Bronchial epithelial cell (primary cell): ENCODE results near the gene KCTD8. TPM values are rescaled to one million over a fixed set of nuclear protein-coding genes. Genes with fewer than 3 reads are reported as not detected.

ENCODE experiments used
- DNase-seq: peaks from one replicate; pipeline ENCODE4 v3.0.0-alpha.2; 2010; ENCODE audit warnings: low read depth
- FAIRE-seq: peaks from 2 replicates; lab custom pipeline; 2011; peaks lifted over from hg19 to GRCh38; lab: Jason Lieb, UNC
- H3K27me3 ChIP-seq: 2 replicates; pipeline ENCODE4 v1.5.1; 2011; ENCODE audit warnings: low read length; ENCODE audit not compliant: control insufficient read depth, insufficient read depth
- H3K36me3 ChIP-seq: 2 replicates; pipeline ENCODE4 v1.5.1; 2011; ENCODE audit warnings: low read length; ENCODE audit not compliant: control insufficient read depth, insufficient read depth
- H3K4me3 ChIP-seq: 2 replicates; pipeline ENCODE4 v1.5.1; 2011; ENCODE audit warnings: mild to moderate bottlenecking, low read depth, low read length, control low read depth
- total RNA-seq: library from RNA; depleted of rRNA; stranded (reverse); fragments of >200 nt; gene quantifications from 2 replicates; pipeline ENCODE4 v1.2.1, GENCODE V29; 2014
- TF ChIP-seq, protein P1 (sequence below): IDR thresholded peaks from 2 replicates; pipeline ENCODE4 v1.5.1; 2011; ENCODE audit warnings: mild to moderate bottlenecking, moderate library complexity, low read length, control low read depth, inconsistent platforms; ENCODE audit not compliant: insufficient read depth, severe bottlenecking

KCTD8 gene
- total RNA-seq, 1 donor from 2014 or later, result under 0.01 TPM

DNA sequence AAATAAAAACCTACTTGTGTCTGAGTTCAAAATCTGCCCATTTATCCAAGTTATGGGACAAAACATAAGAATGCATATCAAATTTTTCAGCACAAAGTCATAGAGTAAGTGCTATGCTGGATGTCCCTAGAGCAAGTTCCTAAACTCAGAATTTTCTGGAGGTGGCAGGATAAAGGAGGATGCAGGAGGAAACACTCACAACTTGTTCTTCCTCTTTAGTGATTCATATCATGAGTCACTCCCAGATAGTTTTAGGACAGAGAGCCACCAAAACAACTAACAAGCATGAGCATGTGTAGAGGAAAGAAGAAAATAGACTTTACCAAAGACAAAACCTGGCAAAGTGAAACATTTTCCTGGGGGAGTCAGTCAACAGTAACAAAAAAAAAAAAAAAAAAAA, 302.7 kb downstream of the KCTD8 start:
- no peaks in the 10 kb centered on the region for H3K27me3 ChIP-seq
- DNase-seq (peak; percentile 90), FAIRE-seq (no peak)
- no peaks in the 10 kb centered on the region for H3K36me3 ChIP-seq
- TF ChIP-seq, protein P1, sequence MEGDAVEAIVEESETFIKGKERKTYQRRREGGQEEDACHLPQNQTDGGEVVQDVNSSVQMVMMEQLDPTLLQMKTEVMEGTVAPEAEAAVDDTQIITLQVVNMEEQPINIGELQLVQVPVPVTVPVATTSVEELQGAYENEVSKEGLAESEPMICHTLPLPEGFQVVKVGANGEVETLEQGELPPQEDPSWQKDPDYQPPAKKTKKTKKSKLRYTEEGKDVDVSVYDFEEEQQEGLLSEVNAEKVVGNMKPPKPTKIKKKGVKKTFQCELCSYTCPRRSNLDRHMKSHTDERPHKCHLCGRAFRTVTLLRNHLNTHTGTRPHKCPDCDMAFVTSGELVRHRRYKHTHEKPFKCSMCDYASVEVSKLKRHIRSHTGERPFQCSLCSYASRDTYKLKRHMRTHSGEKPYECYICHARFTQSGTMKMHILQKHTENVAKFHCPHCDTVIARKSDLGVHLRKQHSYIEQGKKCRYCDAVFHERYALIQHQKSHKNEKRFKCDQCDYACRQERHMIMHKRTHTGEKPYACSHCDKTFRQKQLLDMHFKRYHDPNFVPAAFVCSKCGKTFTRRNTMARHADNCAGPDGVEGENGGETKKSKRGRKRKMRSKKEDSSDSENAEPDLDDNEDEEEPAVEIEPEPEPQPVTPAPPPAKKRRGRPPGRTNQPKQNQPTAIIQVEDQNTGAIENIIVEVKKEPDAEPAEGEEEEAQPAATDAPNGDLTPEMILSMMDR, result no peak
- H3K4me3 ChIP-seq, result no peak overlapping the region

DNA sequence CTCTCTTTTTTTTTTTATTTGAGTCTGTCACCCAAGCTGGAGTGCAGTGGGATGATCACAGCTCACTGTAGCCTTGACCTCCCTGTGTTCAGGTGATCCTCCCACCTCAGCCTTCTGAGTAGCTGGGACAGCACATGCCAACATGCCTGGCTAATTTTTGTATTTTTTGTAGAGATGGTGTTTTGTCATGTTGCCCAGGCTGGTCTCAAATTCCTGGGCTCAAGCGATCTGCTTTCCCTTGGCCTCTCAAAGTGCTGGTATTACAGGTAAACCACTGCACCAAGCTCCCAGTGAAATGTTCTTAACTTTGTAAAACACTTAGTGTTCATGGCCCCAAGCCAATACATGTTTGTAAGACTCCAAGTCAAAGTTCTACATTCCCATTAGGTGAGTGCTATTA, 316.1 kb downstream of the KCTD8 start:
- FAIRE-seq (no peak), DNase-seq (no peak)
- TF ChIP-seq, protein P1, result no peak
- H3K36me3 ChIP-seq, result no peaks in the 10 kb centered on the region
- H3K27me3 ChIP-seq, result no peaks in the 10 kb centered on the region
- H3K4me3 ChIP-seq, result no peak overlapping the region

Other genes starting within 250 kb of the KCTD8 start
- 0.53 TPM in 1 of 2 replicates, not detected in the other for gene YIPF7, start 202.8 kb upstream of the KCTD8 start, total RNA-seq
- gene GUF1, start 229.6 kb upstream of the KCTD8 start, total RNA-seq, result 12.4 and 16.9 TPM in 2 replicates